Activated T-helper 9 cell treated with anti-CD3 and anti-CD28 coated beads, Interleukin-2, amount 50 U/mL, for 16 hours (primary cell): ENCODE measurements around the gene POLR3A.

Experiments
- DNase-seq: peaks from one replicate; pipeline ENCODE4 v3.0.0-alpha.2; 2020; ENCODE audit warnings: low read depth

Gene POLR3A

DNA sequence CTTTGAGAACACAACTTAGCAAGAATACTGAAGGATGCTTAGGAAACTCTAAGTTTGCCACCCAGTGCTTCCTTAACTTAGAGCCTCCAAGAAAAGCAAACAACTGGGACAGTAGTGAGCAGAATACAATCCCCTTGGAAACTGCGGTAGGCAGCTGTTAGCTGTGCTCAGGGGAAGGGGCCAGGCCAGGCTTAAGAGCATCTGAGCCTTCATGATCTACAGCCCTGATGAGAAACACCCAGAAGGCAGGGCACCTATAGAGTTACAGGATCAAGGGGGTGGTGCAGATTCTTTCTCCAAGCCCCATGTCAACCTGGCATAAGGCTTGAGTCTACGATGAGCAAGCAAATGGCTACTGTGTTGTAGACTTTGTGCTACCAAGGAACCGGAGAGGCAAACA, 51.4 kb downstream of the POLR3A start:
- no peak for DNase-seq

DNA sequence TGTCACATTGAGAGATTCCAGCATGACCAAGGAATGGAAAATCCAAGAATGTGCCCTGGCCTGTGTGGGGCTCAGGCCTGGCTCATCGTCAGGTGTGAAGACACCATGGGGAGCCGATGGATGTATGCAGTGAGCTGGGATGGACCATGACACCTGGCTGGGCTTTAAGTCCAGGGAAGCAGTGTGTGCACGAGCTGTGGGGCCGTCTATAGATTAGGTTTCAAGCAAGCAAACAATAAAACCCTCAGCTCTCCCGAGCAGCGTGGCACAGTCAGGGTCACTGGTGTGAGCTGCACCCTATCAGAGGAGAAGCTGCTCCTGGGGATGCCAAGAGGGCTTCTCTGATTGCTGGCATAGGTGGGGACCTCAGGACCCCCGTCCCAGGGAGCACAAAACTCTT, 52.3 kb downstream of the POLR3A start:
- DNase-seq = no peak

DNA sequence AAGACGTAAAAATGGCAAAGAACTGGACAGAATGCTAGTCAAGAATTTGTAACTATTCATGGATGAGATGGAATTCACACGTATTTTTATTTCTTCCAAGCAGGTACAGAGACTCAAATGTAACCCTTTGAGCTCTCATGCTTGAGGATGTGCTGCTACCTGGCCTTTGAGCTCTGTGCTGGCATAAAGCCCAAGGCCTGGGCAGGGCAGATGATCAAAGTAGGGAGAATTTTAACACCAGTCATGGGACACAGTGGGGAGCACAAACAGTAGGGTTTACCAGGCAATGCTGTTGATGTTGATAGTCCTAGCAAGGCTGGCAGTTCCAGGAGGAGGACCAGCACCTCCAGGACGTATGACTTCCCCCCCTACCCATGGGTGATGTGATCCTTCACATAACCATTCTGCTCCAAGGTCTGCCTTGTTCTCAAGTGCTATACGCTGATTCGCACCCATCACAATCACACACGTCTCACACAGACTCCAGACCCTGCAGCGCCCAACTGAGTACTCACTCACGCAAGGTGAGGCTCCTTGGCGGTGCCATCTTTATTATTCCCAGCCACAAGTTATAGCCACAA, 54.1 kb downstream of the POLR3A start:
- DNase-seq = no peak

DNA sequence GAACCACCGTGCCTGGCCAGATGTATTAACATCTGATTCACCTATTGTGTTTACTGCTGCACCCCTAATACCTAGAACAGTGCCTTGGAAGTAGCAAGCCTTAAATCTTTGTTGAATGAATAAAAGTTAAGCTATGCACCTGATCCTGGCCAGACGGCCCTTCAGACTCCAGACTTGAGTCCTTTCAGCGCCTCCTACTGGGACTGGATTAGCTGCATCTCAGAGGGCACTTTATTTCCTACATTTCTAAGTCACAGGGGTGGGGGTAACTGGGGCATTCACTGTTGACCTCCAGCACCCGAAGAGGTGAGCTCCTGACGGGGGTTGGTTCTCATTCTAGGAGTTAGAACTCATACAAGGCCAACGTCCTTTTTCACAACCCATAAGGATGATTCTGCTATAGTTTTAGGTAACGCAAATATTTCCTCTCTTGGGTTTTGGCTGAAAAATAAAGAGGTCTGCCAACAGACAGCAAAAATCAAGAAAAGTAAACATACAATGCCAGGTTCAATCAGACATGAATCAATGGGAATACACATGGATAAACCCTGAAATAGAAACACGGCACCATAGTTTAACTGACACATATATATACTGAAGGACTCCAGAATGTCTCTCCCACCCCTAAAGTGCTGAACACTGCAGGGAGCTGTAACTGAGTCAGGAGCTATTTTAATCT, 54.8 kb downstream of the POLR3A start:
- no peak for DNase-seq

DNA sequence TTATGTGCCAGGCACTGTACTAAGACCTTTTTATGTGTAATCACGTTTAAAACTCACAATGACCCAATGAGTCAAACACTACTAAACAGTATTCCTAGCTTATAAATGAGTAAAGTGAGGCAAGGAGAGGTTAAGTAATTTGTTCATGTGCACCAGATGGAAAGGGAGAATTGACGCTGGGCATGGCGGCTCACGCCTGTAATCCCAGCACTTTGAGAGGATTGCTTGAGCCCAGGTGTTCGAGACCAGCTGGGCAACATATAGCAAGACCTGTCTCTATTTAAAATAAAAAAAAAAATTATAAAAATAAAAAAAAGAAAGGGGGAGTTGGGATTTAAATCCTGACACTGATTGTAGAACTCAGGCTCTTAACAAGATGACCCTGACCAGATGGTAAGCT, 56.0 kb downstream of the POLR3A start:
- DNase-seq = no peak

DNA sequence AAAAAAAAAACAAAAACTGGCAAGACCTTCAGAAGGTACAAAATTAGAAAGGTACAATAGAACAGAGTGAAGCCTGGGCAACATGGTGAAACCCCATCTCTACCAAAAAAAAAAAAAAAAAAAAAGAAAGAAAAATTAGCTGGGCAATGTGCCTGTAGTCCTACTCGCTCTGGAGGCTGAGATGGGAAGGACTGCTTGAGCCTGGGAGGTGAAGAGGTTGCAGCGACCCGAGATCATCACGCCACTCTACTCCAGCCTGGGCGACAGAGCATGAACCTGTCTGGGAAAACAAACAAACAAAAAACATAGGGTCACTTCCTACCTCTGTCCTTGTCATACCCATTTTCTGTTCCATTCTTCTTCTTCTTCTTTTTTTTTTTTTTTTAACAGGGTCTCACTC, 57.2 kb downstream of the POLR3A start:
- DNase-seq = no peak

DNA sequence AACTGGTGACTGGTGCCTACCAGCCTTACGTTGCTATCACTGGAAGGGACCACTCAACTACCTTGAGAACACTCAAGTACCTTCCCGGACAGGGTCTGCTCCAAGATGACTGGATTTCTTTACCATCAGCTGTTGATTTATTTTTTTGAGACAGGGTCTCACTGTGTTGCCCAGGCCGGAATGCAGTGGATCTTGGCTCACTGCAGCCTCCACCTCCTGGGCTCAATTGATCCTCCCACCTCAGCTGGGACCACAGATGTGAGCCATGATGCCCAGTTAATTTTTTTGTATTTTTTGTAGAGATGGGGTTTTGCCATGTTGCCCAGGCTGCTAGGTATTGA, 57.5 kb downstream of the POLR3A start:
- no peak for DNase-seq

DNA sequence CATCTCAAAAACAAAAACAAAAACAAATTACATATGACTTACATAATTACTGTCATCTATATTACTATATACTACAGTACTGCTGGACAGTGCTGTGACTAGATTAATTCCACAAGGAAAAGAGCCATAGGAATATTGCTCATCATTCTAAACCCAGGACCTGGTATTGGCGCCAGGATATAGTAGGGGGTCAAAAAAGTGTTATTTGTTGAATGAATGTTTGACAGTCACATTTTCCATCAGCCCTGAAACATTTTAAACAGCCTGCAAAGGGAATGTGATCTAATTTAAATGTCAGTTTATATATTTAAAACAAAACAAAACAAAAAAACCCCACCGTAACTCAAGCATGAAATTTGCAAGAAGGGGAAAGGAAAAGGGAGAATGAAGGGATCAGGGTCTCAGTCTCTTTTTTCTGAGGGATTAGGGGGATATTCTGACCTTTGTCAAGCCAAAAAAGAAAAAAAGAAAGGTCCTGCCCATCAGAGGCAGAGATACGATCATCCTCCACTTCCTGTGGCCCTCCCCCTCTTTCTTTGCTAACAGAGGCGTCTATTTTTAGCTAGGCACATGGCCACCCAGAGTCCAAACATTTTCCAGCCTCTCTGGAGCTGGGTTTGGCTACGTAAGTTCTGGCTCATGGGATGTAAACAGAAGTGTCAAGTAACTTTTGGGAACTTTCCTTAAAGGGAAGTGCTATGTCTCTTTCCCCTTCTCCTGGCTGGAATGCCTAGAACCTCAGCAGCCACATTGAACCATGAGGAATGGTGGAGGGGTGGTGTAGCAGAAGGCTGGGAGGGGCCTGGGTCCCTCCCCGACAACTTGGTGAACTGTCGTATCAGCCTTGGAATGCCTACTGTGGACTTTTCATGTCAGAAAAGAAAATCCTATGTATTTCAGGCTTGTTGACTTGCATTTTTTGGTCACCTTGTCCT, 58.2 kb downstream of the POLR3A start:
- DNase-seq = no peak

DNA sequence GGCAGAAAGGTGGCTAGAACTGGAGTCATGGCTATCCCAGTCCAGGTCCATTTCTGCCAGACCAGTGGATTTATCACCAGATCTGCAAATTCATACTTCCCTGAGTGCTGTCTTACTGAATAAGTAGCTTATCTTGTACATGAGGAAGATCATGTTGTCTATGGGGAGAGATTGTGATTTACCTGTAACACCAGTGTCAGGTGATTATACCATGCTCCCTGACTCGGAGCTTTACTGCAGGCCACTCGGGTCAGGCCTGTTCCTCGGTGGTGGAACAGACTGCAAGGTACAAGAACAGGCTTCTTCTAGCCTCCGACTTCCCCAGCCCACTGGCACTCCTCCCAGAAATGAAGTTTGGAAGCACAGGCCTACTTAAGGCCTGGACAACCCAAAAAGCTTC, 60.2 kb downstream of the POLR3A start:
- DNase-seq = no peak

DNA sequence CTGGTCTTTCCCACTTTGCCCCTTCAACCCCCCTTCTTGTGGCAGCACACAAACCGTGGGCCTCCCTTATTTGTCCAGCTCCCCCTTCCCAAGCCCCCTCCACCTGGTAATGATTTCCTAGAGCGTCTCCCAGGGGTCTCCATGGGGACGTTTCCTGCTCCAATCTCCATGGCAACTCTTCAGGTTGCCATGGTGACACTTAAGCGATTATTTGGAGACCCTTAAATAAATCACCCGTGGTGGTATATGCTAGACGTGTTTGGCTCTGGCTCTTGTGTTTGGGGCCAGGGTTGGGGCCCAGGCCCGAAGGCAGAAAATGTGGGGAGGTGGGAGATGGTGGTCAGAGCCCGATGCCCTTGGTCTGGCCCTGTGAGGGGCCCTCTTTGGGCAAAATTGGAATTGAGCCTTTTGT, 61.7 kb downstream of the POLR3A start:
- no peak for DNase-seq

DNA sequence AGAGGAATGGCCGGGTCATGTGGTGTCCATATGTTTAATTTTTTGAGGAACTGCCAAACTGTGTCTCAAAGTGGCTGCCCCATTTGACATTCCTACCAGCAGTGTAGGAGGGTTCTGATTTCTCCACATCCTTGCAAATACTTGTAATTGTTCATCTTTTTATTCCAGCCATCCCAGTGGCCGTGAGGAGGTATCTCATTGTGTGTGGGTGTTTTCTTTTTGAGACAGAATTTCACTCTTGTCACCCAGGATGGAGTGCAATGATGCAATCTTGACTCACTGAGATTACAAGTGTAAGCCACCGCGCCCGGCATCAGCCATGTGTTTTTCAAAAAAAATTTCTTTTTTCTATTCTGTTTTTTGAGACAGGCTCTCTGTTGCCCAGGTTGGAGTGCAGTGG, 64.0 kb downstream of the POLR3A start:
- DNase-seq = no peak

DNA sequence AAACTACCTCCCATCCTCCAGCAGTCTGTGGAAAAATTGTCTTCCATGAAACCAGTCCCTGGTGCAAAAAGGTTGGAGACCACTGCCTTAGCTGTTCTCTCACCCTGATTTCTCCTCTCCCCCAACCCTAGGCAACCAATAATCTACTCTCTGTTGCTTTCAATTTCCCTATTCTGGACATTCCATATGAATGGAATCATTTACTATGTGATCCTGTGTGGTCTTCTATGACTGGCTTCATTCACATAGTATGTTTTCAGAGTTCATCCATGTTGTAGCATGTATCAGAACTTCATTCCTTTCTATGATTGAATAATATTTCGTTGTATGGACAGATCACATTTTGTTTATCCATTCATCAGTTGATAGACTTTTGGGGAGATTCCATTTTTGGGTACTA, 64.5 kb downstream of the POLR3A start:
- no peak for DNase-seq

DNA sequence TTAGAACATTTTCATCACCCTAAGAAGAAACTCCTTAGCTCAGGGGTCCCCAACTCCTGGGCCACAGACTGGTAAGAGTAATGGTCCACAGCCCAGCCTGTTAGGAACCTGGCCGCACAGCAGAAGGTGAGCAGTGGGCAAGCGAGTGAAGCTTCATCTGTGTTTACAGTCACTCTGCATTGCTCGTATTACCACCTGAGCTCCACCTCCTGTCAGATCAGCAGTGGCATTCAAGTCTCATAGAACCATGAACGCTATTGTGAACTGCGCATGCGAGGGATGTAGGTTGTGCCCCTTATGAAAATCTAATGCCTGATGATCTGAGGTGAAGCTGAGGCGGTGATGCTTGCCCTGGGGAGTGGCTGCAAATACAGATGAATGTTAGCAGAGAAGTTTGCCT, 65.4 kb downstream of the POLR3A start:
- no peak for DNase-seq

DNA sequence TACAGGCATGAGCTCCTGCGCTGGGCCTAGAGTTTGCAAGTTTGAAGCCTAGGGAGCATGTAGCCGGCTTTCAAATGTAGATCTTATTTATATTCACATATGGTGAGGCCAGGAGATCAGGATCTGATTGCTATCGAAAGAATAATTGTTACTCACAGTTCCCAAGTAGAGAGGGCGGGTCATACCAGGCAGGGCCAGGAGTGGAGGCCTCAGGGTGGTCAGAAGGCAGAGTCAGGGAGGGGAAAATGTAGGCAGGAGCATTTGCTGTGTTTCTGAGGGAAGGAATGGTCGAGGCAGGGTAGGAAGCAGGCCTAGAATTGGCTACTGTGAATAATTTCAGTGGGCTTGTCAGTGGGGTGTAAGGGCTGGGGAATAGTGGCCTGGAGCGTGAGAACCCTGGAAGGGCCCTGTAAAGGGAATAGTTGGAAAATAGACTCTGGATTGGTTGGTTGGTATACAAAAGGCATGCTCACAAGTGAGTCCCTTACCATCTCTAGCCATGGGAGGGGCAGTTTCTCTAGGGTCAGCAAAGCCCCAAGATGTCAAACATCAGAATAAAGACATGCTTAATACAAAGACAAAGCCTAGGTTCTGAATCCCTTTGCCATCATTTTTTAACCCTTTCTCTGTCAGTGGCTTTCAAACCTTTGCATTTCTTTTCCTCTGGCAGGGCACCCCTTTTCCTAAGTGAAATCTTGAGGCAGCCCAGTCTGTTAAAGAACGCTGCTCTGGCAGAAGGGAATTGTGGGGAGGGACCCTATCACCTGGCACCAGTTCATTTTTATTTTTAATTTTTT, 66.8 kb downstream of the POLR3A start:
- no peak for DNase-seq

DNA sequence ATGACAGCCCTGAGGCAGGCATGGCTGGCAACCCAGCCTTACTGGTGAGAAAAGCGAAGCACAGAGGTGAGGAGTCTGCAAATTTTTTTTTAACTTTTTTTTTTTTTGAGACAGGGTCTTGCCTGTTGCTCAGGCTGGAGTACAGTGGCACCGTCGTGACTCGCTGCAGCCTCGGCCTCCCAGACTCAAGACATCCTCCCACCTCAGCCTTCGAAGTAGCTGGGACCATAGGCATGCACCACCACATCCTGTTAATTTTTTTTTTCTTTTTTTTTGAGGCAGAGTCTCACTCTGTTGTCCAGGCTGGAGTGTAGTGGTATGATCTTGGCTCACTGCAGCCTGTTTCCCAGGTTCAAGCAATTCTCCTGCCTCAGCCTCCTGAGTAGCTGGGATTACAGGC, 67.6 kb downstream of the POLR3A start:
- no peak for DNase-seq

DNA sequence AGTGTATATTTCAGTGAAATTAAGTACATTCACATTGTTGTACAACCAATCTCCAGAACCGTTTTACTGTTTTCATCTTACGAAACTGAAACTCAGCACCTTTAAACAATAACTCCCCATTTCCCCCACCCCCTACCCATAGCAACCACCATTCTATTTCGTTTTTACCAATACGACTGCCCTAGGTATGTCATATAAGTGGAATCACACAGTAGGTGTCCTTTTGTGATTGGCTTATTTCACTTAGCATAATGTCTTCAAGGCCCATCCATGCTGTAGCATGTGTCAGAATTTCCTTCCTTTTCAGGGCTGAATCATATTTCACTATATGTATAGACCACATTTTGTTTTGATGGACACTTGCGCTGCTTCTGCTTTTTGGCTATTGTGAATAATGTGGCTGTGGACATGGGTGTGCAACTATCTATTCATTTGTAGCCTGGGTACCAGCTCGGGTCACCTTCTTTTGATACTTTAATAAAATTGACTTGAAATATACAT, 68.4 kb downstream of the POLR3A start:
- no peak for DNase-seq

DNA sequence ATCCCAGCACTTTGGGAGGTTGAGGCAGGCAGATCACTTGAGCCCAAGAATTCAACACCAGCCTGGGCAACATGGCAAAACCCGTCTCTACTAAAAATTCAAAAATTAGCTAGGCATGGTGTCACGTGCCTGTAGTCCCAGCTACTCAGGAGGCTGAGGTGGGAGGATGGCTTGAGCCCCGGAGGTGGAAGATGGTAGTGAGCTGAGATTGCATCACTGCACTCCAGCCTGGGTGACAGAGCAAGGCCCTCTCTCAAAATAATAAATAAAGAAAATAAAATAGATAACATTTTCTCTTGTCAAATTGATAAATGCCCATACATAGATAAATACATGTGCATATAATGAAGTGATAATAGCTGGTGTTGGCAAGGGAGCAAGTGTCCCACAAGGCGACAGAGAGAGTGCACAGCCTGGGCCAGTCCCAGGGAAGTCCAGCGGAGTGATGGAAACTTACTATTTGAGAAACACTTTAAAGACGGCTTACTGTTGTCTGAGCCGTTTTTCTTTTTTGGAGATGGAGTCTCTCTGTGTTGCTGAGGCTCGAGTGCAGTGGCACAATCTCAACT, 69.3 kb downstream of the POLR3A start:
- no peak for DNase-seq

DNA sequence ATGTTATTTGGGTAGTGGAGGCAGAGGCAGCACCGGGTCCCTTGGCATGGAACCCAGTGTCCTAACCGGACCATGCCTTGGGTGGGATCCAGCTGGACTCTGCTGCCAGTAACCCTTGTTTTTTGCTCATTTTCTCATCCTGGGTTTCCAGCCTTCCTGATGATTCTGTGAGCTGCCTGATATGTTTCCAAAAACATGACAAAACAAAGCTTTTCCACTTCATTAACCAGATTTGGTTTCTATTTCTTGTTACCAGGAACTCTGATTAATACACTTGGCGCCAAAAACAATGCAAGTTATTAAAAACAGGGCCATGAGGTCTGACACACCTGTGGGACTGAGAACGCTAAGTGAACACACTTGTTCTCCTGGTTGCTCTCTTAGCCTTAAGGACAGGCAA, 69.9 kb downstream of the POLR3A start:
- DNase-seq = no peak

DNA sequence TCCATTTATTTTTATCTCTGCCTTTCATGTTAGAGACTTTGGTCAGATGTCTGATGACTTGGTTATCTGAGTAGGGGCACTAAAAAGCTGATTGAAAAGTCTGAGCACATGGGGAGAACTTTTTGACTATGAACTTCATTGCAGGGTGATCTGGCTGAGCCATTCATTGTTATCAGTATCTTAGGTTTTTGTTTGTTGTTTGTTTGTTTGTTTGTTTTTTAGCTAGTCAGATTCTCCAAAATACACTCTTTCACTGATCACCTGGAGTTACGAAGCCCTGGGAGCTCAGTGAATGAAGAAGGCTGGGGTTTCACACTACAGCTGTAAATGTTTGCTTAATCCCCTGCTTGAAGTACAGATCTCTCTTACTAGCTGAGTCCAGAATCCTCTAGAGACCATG, 74.2 kb downstream of the POLR3A start:
- DNase-seq = no peak

DNA sequence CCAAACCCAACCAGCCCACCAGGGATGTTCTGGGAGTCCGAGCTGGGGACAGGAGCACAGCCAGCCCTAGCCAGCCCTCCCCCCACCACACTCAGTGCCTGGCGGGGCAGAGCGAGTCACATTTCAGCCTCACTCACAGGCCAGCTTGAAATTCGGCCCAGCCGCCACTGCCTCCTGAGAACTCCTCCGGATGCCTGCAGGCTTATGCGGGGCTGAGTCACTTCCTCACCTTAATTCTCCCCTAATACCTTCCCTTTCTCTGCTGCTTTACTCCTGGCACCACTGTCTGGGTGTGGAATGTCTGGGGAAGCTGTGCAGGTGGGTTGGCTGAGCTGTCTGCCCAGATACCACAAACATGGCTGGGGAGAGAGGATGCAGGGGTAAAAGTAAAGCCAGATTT, 80.1 kb downstream of the POLR3A start:
- DNase-seq = no peak

DNA sequence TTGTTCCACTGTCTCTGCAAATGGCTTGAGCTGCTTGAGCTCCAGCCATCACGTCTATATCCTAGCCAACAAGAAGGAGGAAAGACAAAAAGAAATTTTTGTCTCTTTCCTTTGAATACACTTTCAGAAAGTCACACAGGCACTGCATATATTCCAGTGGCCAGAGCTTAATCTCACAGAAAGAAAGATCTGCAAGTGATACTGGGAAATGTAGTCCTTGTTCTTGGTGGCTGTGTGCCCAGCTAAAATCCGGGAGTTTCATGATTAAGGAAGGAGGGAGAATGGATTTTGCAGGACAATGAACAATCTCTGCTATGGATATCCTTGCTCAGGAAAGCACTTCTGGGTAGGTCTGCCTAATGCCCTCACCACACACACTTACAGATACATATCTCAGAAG, 83.2 kb downstream of the POLR3A start:
- DNase-seq = no peak

DNA sequence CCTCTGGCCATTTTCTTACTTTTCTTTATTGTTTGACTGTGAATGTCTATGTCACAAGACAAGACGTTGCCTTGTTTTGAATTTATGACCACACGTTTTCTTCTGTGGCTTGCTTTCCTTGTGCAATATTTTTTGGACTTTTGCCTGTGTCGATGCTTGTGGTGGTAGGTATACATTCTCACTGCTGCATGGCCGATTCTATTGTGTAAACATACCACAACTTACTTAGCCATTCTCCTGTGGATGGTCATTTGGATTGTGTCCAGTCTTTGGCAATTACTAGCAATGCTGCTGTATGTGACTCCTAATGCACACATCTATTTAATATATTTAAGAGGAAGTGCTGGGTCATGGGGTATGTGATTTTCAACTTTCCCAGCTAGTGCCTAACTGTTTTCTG, 84.8 kb downstream of the POLR3A start:
- no peak for DNase-seq
